ENCODE data around the gene GNB1. TPM values are rescaled to one million over a fixed set of nuclear protein-coding genes. Genes with fewer than 3 reads are reported as not detected.

GNB1 gene
- total and polyA plus RNA-seq, 3 experiments from 2014 or later = 114 to 470 (median 436) TPM

- Histone ChIP-seq H3K9me3 (ENCODE audit: low read length) (no peaks in the 10 kb centered on the region), H3K27ac (ENCODE audit: low read depth, low read length) (no peak overlapping the region), H3K4me1 (ENCODE audit: insufficient read depth, low read length) (peaks cover 25% of the 10 kb centered on the region), H3K4me3 (ENCODE audit: low read length) (no peak overlapping the region), H3K27me3 (ENCODE audit: insufficient read depth, low read length, poor library complexity, severe bottlenecking) (no peaks in the 10 kb centered on the region), H3K36me3 (ENCODE audit: insufficient read depth, low read length) (peaks cover 3% of the 10 kb centered on the region)
- peaks cover 54 to 77% (median 66%) of the 10 kb centered on the region in 3 donors for H3K4me1 Mint-ChIP-seq
- H3K9me3 Mint-ChIP-seq = no peaks in the 10 kb centered on the region
- peak in 1 of 5 donors; percentile 11 for DNase-seq
- no peaks in the 10 kb centered on the region for H3K27me3 Mint-ChIP-seq
- H3K4me3 Mint-ChIP-seq = peak overlapping the region in 3 of 7 donors; percentile 25 to 47 (median 29)
- CTCF ChIA-PET = no interaction called here
- POLR2A ChIA-PET = no interaction called here
- peak overlapping the region; percentile 0 to 85 (median 74) for H3K27ac Mint-ChIP-seq
- peaks cover 0 to 36% (median 7%) of the 10 kb centered on the region in 3 donors for H3K36me3 Mint-ChIP-seq
Measured at GRCh38 chr1:1852619-1853414, 38.1 kb downstream of the GNB1 start.

- H3K27ac Mint-ChIP-seq = peak overlapping the region in 7 of 8 donors; percentile 23 to 93 (median 58)
- no peak overlapping the region for H3K27ac ChIP-seq (ENCODE audit: low read depth, low read length)
- peaks cover 17% of the 10 kb centered on the region for H3K4me1 ChIP-seq (ENCODE audit: insufficient read depth, low read length)
- H3K4me1 Mint-ChIP-seq = peaks cover 58 to 77% (median 69%) of the 10 kb centered on the region in 3 donors
- POLR2A ChIA-PET = interaction anchor here (0.6 kb wide), 1 partner anchor 42 kb away, joined by 3 read pairs; no protein-coding TSS in a partner anchor
- CTCF ChIA-PET = no interaction called here
- H3K4me3 Mint-ChIP-seq = peak overlapping the region in 1 of 7 donors; percentile 83
- no peaks in the 10 kb centered on the region for H3K36me3 ChIP-seq (ENCODE audit: insufficient read depth, low read length)
- H3K9me3 Mint-ChIP-seq = no peaks in the 10 kb centered on the region
- no peak overlapping the region for H3K4me3 ChIP-seq (ENCODE audit: low read length)
- DNase-seq = peak in 1 of 5 donors; percentile 18
- H3K27me3 Mint-ChIP-seq = no peaks in the 10 kb centered on the region
- no peaks in the 10 kb centered on the region for H3K9me3 ChIP-seq (ENCODE audit: low read length)
- peaks cover 0 to 43% (median 5%) of the 10 kb centered on the region in 3 donors for H3K36me3 Mint-ChIP-seq
- H3K27me3 ChIP-seq (ENCODE audit: insufficient read depth, low read length, poor library complexity, severe bottlenecking) = no peaks in the 10 kb centered on the region
Measured at GRCh38 chr1:1847890-1848289, 43.0 kb downstream of the GNB1 start.

- no peaks in the 10 kb centered on the region for H3K9me3 Mint-ChIP-seq
- no peak overlapping the region for H3K27ac ChIP-seq (ENCODE audit: low read depth, low read length)
- H3K27ac Mint-ChIP-seq = peak overlapping the region; percentile 53 to 93 (median 74)
- H3K4me1 ChIP-seq (ENCODE audit: insufficient read depth, low read length) = peaks cover 24% of the 10 kb centered on the region
- H3K4me3 Mint-ChIP-seq = peak overlapping the region in 2 of 7 donors; percentile 13 to 83
- DNase-seq = peak in 1 of 5 donors; percentile 9
- H3K36me3 Mint-ChIP-seq = peaks cover 0 to 41% (median 3%) of the 10 kb centered on the region in 3 donors
- H3K27me3 Mint-ChIP-seq = no peaks in the 10 kb centered on the region
- no peak overlapping the region for H3K4me3 ChIP-seq (ENCODE audit: low read length)
- H3K36me3 ChIP-seq (ENCODE audit: insufficient read depth, low read length) = no peaks in the 10 kb centered on the region
- peaks cover 60 to 79% (median 71%) of the 10 kb centered on the region in 3 donors for H3K4me1 Mint-ChIP-seq
- ChIA-PET CTCF (no interaction called here), POLR2A (interaction anchor here (0.6 kb wide), 1 partner anchor 42 kb away, joined by 3 read pairs; no protein-coding TSS in a partner anchor)
- no peaks in the 10 kb centered on the region for H3K27me3 ChIP-seq (ENCODE audit: insufficient read depth, low read length, poor library complexity, severe bottlenecking)
- H3K9me3 ChIP-seq (ENCODE audit: low read length) = no peaks in the 10 kb centered on the region
Measured at GRCh38 chr1:1847061-1847850, 43.6 kb downstream of the GNB1 start.

GRCh38 chr1:1846386-1846918 is 44.4 kb downstream of the GNB1 start:
- H3K27me3 ChIP-seq (ENCODE audit: insufficient read depth, low read length, poor library complexity, severe bottlenecking) = no peaks in the 10 kb centered on the region
- peak overlapping the region; percentile 29 to 93 (median 73) for H3K27ac Mint-ChIP-seq
- H3K36me3 Mint-ChIP-seq = peaks cover 0 to 42% (median 3%) of the 10 kb centered on the region in 3 donors
- no peak overlapping the region for H3K4me3 ChIP-seq (ENCODE audit: low read length)
- no peaks in the 10 kb centered on the region for H3K27me3 Mint-ChIP-seq
- H3K36me3 ChIP-seq (ENCODE audit: insufficient read depth, low read length) = no peaks in the 10 kb centered on the region
- H3K27ac ChIP-seq (ENCODE audit: low read depth, low read length) = no peak overlapping the region
- H3K9me3 ChIP-seq (ENCODE audit: low read length) = no peaks in the 10 kb centered on the region
- no peak overlapping the region for H3K4me3 Mint-ChIP-seq
- H3K4me1 ChIP-seq (ENCODE audit: insufficient read depth, low read length) = peaks cover 27% of the 10 kb centered on the region
- peak in 1 of 5 donors; percentile 11 for DNase-seq
- ChIA-PET CTCF (interaction anchor here (0.9 kb wide), 1 partner anchor 66 kb away, joined by 3 read pairs; no protein-coding TSS in a partner anchor), POLR2A (no interaction called here)
- H3K9me3 Mint-ChIP-seq = no peaks in the 10 kb centered on the region
- peaks cover 64 to 85% (median 78%) of the 10 kb centered on the region in 3 donors for H3K4me1 Mint-ChIP-seq

GRCh38 chr1:1842360-1843146 is 48.3 kb downstream of the GNB1 start:
- POLR2A ChIA-PET = no interaction called here
- Mint-ChIP-seq H3K9me3 (no peaks in the 10 kb centered on the region), H3K27me3 (no peaks in the 10 kb centered on the region), H3K4me1 (peaks cover 54 to 76% (median 67%) of the 10 kb centered on the region in 3 donors), H3K4me3 (peak overlapping the region in 5 of 7 donors; percentile 8 to 57 (median 44)), H3K36me3 (peaks cover 0 to 46% (median 0%) of the 10 kb centered on the region in 3 donors), H3K27ac (peak overlapping the region in 5 of 8 donors; percentile 61 to 87 (median 64))
- peak in 1 of 5 donors; percentile 20 for DNase-seq
- CTCF ChIA-PET = no interaction called here
- Histone ChIP-seq H3K9me3 (ENCODE audit: low read length) (no peaks in the 10 kb centered on the region), H3K4me3 (ENCODE audit: low read length) (no peak overlapping the region), H3K4me1 (ENCODE audit: insufficient read depth, low read length) (peaks cover 24% of the 10 kb centered on the region), H3K27ac (ENCODE audit: low read depth, low read length) (no peak overlapping the region), H3K27me3 (ENCODE audit: insufficient read depth, low read length, poor library complexity, severe bottlenecking) (no peaks in the 10 kb centered on the region), H3K36me3 (ENCODE audit: insufficient read depth, low read length) (no peaks in the 10 kb centered on the region)

- Histone ChIP-seq H3K27me3 (ENCODE audit: insufficient read depth, low read length, poor library complexity, severe bottlenecking) (no peaks in the 10 kb centered on the region), H3K36me3 (ENCODE audit: insufficient read depth, low read length) (no peaks in the 10 kb centered on the region), H3K4me3 (ENCODE audit: low read length) (no peak overlapping the region), H3K27ac (ENCODE audit: low read depth, low read length) (no peak overlapping the region), H3K9me3 (ENCODE audit: low read length) (no peaks in the 10 kb centered on the region), H3K4me1 (ENCODE audit: insufficient read depth, low read length) (peaks cover 16% of the 10 kb centered on the region)
- DNase-seq = no peak
- Mint-ChIP-seq H3K4me1 (peaks cover 44 to 69% (median 57%) of the 10 kb centered on the region in 3 donors), H3K27me3 (no peaks in the 10 kb centered on the region), H3K36me3 (peaks cover 0 to 46% (median 0%) of the 10 kb centered on the region in 3 donors), H3K27ac (peak overlapping the region; percentile 1 to 86 (median 61)), H3K4me3 (peak overlapping the region in 4 of 7 donors; percentile 14 to 65 (median 55)), H3K9me3 (no peaks in the 10 kb centered on the region)
- POLR2A ChIA-PET = no interaction called here
- CTCF ChIA-PET = no interaction called here
Measured at GRCh38 chr1:1841575-1841995, 49.3 kb downstream of the GNB1 start.

- CTCF ChIA-PET = interaction anchor here (0.8 kb wide), 1 partner anchor 69 kb away, joined by 3 read pairs; no protein-coding TSS in a partner anchor
- H3K27me3 ChIP-seq (ENCODE audit: insufficient read depth, low read length, poor library complexity, severe bottlenecking) = no peaks in the 10 kb centered on the region
- H3K9me3 ChIP-seq (ENCODE audit: low read length) = no peaks in the 10 kb centered on the region
- peak in 1 of 5 donors; percentile 6 for DNase-seq
- no peak overlapping the region for H3K4me3 ChIP-seq (ENCODE audit: low read length)
- no peak overlapping the region for H3K27ac ChIP-seq (ENCODE audit: low read depth, low read length)
- peaks cover 16% of the 10 kb centered on the region for H3K4me1 ChIP-seq (ENCODE audit: insufficient read depth, low read length)
- POLR2A ChIA-PET = no interaction called here
- peaks cover 0 to 48% (median 0%) of the 10 kb centered on the region in 3 donors for H3K36me3 Mint-ChIP-seq
- no peaks in the 10 kb centered on the region for H3K27me3 Mint-ChIP-seq
- H3K4me1 Mint-ChIP-seq = peaks cover 33 to 59% (median 45%) of the 10 kb centered on the region in 3 donors
- H3K9me3 Mint-ChIP-seq = no peaks in the 10 kb centered on the region
- H3K4me3 Mint-ChIP-seq = no peak overlapping the region
- peaks cover 14% of the 10 kb centered on the region for H3K36me3 ChIP-seq (ENCODE audit: insufficient read depth, low read length)
- peak overlapping the region in 4 of 8 donors; percentile 5 to 85 (median 37) for H3K27ac Mint-ChIP-seq
Measured at GRCh38 chr1:1839311-1839965, 51.4 kb downstream of the GNB1 start.

Data from CD8-positive, alpha-beta memory T cell (primary cell).